Measurements from ENCODE around the gene PTPA.

- no peak for TF ChIP-seq MAX (IDR thresholded peaks at IDR 0.05; ENCODE audit: low read depth, low read length)
- no peak for TF ChIP-seq CREM (IDR thresholded peaks at IDR 0.05; ENCODE audit: low read depth)
- no peak for TF ChIP-seq ZNF274 (IDR thresholded peaks at IDR 0.05; ENCODE audit: insufficient read depth, insufficient read length)
These were observed 14.3 kb downstream of the PTPA start for GRCh38 chr9:129125478-129125877.
